Fibroblast of villous mesenchyme (primary cell): ENCODE measurements around the gene QSER1. TPM values are rescaled to one million over a fixed set of nuclear protein-coding genes. Genes with fewer than 3 reads are reported as not detected.
A peak's percentile ranks its signal among the peaks of the same experiment; 100 is the strongest.
"Not testable (repeated sequence)": the region's sequence is repeated elsewhere in the genome, so short reads cannot be mapped to it uniquely, and the experiment has no call there.

Source experiments
- DNase-seq: peaks from one replicate; pipeline ENCODE4 v3.0.0-alpha.2; 2010; ENCODE audit warnings: low read depth
- H3K4me3 ChIP-seq: 2 replicates; pipeline ENCODE4 v1.5.1; 2011; ENCODE audit warnings: low read depth, mild to moderate bottlenecking, low read length
- total RNA-seq: library from RNA; depleted of rRNA; stranded (reverse); fragments of >200 nt; gene quantifications from 2 replicates; pipeline ENCODE4 v1.2.3, GENCODE V29; 2012
- TF ChIP-seq, protein P1 (sequence below): IDR thresholded peaks from 2 replicates; pipeline ENCODE4 v1.5.1; 2012; ENCODE audit warnings: low read depth, mild to moderate bottlenecking, low read length; ENCODE audit not compliant: insufficient read depth

QSER1 gene
- total RNA-seq, 1 donor, result 26.8 TPM

DNA sequence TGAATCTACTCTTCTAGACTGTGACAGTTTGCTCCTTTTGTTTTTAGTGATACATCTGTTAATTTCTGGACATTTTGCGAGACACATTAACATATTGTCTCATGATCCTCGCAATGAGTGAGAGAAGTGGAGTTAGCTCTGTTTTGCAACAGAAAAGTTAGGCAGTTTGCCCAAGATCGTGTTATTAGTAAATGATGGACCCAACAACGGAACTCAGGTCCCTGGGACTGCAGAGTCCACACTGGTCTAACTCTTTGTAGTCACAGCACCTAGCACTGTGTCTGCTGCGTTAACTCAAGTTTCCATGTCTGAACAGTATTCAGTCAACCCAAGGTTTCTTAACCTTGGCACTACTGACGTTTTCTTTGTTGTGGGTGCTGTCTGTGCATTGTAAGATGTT, 126.2 kb downstream of the QSER1 start:
- TF ChIP-seq, protein P1, sequence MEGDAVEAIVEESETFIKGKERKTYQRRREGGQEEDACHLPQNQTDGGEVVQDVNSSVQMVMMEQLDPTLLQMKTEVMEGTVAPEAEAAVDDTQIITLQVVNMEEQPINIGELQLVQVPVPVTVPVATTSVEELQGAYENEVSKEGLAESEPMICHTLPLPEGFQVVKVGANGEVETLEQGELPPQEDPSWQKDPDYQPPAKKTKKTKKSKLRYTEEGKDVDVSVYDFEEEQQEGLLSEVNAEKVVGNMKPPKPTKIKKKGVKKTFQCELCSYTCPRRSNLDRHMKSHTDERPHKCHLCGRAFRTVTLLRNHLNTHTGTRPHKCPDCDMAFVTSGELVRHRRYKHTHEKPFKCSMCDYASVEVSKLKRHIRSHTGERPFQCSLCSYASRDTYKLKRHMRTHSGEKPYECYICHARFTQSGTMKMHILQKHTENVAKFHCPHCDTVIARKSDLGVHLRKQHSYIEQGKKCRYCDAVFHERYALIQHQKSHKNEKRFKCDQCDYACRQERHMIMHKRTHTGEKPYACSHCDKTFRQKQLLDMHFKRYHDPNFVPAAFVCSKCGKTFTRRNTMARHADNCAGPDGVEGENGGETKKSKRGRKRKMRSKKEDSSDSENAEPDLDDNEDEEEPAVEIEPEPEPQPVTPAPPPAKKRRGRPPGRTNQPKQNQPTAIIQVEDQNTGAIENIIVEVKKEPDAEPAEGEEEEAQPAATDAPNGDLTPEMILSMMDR, result no peak
- H3K4me3 ChIP-seq, result no peak overlapping the region
- DNase-seq, result no peak

DNA sequence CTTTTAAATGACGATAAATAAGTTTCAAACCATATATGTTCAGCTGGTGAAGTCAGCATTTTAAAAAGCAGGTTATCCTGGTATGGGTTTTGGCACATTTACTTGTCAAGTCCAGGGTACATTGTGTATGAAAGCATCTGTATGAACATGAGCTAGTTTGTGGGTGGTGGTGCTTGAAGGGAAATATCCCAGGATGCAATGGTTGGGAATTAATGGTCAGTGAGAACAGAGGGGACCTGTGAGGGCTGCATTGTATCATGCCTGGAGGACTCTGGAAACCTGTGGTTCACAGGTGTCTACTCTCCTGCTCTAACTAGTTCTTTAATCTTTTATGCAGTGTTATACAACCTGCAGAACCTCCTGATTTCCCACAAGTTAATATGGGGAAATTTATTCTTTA, 128.9 kb downstream of the QSER1 start:
- DNase-seq, result no peak
- no peak overlapping the region for H3K4me3 ChIP-seq
- TF ChIP-seq, protein P1, result no peak

DNA sequence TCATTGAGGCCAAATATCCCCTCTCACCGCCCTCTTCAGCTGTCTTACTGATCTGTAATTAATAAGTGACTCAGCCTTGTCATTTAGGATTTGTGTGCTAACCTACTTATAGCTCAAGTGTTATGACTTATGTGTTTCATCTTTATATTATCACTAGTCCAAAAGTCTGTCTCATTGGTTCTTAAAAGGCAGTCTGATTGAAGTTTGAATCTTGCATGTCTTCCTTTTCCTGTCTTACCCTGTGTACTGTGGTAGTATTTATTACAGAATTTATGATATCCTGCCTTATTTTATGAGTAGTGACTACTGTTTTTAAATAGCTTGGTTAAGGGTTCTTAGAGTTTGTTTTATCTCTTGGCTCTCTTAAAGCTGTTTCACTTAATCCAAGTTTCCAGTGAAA, 129.3 kb downstream of the QSER1 start:
- H3K4me3 ChIP-seq, result no peak overlapping the region
- DNase-seq, result peak; percentile 85
- TF ChIP-seq, protein P1, result no peak

DNA sequence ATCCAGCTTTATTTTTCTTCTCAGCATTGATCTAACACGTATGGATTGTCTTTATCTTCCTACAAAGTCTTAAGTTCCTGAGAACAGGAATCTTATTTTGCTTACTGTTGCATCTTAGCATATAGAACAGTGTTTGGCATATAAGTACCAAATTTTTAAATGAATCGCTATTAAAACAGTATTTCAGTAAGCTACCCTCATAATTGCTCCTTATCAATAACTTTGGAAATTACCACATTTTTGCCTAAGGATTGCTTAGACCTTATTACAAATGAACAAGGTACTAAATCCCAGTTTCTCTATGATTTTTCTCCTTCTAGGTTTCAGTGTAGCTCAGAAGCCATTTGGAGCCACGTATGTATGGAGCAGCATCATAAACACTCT, 132.7 kb downstream of the QSER1 start:
- DNase-seq, result no peak
- TF ChIP-seq, protein P1, result no peak
- H3K4me3 ChIP-seq, result no peak overlapping the region

DNA sequence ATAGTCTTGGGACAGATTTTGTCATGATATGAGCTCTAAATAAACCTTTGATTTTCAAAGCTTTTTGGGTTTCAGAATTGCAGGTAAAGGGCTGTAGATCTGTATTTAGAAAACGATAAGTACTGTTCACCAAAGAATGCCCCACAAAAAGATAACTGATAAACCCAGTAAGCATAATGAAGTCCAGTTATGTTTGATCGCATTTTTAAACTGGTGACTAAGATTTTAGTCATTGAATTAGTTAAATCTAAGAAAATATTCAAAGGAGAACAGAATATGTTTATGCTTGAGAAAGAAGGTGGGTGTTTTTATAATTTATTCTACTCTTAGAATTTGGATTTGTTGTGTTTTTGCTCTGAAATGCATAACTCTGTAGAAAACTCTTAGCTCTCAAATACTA, 134.6 kb downstream of the QSER1 start:
- no peak overlapping the region for H3K4me3 ChIP-seq
- DNase-seq, result no peak
- TF ChIP-seq, protein P1, result no peak

DNA sequence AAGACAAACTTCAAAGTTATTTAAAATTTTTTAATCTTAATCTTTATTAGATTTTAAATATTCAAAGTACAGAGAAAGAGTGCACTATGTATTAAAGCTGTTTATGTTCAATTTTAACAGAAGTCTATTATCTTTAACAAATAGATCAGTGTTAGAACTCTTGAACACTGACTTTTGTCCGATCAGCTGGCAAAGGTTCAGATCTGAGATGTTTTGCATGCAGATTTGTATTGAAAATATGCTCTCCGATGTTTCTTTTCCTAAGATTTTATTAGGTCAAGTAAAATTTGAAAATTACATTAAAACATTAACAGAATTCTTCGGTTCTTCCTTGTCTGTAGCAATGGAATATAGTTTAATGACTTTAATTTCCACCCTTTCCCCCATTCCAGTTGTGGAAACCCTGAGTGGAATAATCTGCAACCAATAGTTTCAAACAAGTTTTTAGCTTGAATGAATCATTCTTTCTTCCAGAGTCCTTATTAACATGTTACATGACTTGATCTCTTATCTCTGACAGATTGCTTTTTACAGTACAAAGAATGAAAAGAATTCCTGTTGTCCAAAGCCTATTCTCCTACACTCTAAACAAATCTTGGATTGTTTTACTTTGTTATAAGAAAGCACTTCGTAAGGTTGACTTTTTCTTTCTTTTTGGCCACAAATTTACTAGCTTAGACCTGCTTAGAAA, 135.4 kb downstream of the QSER1 start:
- H3K4me3 ChIP-seq, result no peak overlapping the region
- peak; percentile 28 for DNase-seq

DNA sequence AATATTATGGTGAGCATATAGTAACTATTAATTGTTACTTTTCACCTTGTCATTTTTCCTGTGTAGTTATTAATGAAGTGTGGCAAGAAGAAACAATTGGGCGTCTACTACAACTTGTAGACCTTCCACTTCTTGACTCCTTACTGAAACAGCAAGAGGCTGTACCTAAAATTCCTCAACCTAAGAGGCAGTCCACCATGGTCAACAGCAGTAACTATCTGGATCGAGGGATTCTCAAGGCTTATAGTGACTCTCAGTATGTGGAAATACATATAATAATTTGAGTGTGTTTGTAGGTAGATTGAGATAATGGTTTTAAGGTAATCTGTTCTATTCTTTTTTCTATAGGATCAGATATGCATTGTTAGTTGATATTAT, 135.9 kb downstream of the QSER1 start:
- DNase-seq, result no peak
- H3K4me3 ChIP-seq, result no peak overlapping the region
- TF ChIP-seq, protein P1, result no peak

More for the DNA sequence above, 135.4 kb downstream of the QSER1 start:
- TF ChIP-seq, protein P1, result no peak

DNA sequence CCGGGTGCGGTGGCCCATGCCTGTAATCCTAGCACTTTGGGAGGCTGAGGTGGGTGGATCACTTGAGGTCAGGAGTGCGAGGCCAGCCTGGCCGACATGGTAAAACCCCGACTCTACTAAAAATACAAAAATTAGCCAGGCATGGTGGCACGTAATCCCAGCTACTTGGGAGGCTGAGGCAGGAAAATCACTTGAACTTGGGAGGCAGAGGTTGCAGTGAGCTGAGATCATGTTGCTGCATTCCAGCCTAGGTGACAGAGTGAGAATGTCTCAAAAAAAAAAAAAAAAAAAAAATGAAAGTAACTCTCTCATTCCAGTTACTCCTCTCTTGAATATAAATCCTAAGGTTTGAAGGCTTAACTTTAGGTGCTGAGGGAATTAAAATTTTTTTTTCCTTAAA, 136.6 kb downstream of the QSER1 start:
- not testable (repeated sequence) for H3K4me3 ChIP-seq, DNase-seq
